Measurements from ENCODE around the gene UBALD1.

The UBALD1 gene

GRCh38 chr16:4614571-4615383 lies at the start of gene UBALD1:
Gene UBALD1, minus strand, starts transcription at chr16:4614888. Its CDS starts 91 bp downstream, at chr16:4614797.
- DNase-seq: peak; percentile 80 to 84

GRCh38 chr16:4663777-4664465 lies 49.2 kb upstream of the UBALD1 start:
- DNase-seq: no peak

- DNase-seq: no peak
Measured at GRCh38 chr16:4663465-4663776, 48.7 kb upstream of the UBALD1 start.

GRCh38 chr16:4661661-4662060 lies 47.0 kb upstream of the UBALD1 start:
- DNase-seq: no peak

- DNase-seq: peak; percentile 78 to 82
Measured at GRCh38 chr16:4660454-4661007, 45.8 kb upstream of the UBALD1 start.

- DNase-seq: no peak
Measured at GRCh38 chr16:4659363-4660353, 45.0 kb upstream of the UBALD1 start.

GRCh38 chr16:4656695-4657686 lies 42.3 kb upstream of the UBALD1 start:
- DNase-seq: no peak

GRCh38 chr16:4656221-4656620 lies 41.5 kb upstream of the UBALD1 start:
- no peak for DNase-seq

- DNase-seq: no peak
Measured at GRCh38 chr16:4655801-4656200, 41.1 kb upstream of the UBALD1 start.

GRCh38 chr16:4654964-4655590 lies 40.4 kb upstream of the UBALD1 start:
- DNase-seq: no peak

GRCh38 chr16:4654011-4654963 lies 39.6 kb upstream of the UBALD1 start:
- no peak for DNase-seq

- DNase-seq: no peak
Measured at GRCh38 chr16:4652561-4652960, 37.9 kb upstream of the UBALD1 start.

- DNase-seq: no peak
Measured at GRCh38 chr16:4651827-4652226, 37.1 kb upstream of the UBALD1 start.

- peak; percentile 84 to 87 for DNase-seq
Measured at GRCh38 chr16:4650443-4651074, 35.9 kb upstream of the UBALD1 start.

GRCh38 chr16:4649744-4650442 lies 35.2 kb upstream of the UBALD1 start:
- no peak for DNase-seq

GRCh38 chr16:4648917-4649316 lies 34.2 kb upstream of the UBALD1 start:
- DNase-seq: peak in 1 of 2 experiments; percentile 28

- DNase-seq: no peak
Measured at GRCh38 chr16:4647644-4647980, 32.9 kb upstream of the UBALD1 start.

GRCh38 chr16:4646773-4647643 lies 32.3 kb upstream of the UBALD1 start:
- no peak for DNase-seq
